Subcutaneous adipose tissue (tissue), 4 donors: ENCODE measurements around the gene STAG1. TPM values are rescaled to one million over a fixed set of nuclear protein-coding genes. Genes with fewer than 3 reads are reported as not detected.

Source experiments
- CTCF ChIP-seq: fragments of 450-650 bp; IDR thresholded peaks from one replicate; pipeline ENCODE4 v1.5.1; 2016; ENCODE audit warnings: low read depth, mild to moderate bottlenecking, control low read depth, antibody characterized with exemption, moderate library complexity
- small RNA-seq: library from RNA; depleted of rRNA; stranded (forward); fragments of <200 nt; gene quantifications from one replicate; pipeline ENCODE3, GENCODE V24; 2016
- total RNA-seq, 4 donors: library from RNA; depleted of rRNA; stranded (reverse); fragments of >200 nt; gene quantifications; one replicate each; pipeline ENCODE4 v1.1.0, GENCODE V29; 2016

Gene STAG1
- total RNA-seq, 4 donors from 2014 or later, result 40.9 to 69.0 (median 54.0) TPM

- no peak for TF ChIP-seq CTCF
Observed at GRCh38 chr3:136297826-136298225, 454.4 kb downstream of the STAG1 start.

- TF ChIP-seq CTCF, result no peak
Observed at GRCh38 chr3:136296960-136297359, 455.2 kb downstream of the STAG1 start.

- no peak for TF ChIP-seq CTCF
Observed at GRCh38 chr3:136294176-136294575, 458.0 kb downstream of the STAG1 start.

GRCh38 chr3:136293279-136293678 lies 458.9 kb downstream of the STAG1 start:
- TF ChIP-seq CTCF, result no peak

GRCh38 chr3:136292500-136292899 lies 459.7 kb downstream of the STAG1 start:
- no peak for TF ChIP-seq CTCF

GRCh38 chr3:136291302-136291701 lies 460.9 kb downstream of the STAG1 start:
- no peak for TF ChIP-seq CTCF

Small RNA genes within 50 kb of the gene (small RNA-seq; reads per million reads assigned to genes)
- gene RNU6-1284P (not detected), gene RNU6-789P (not detected)

Other genes starting within 250 kb of the STAG1 start
- 10 to 100 TPM; 15.1 to 26.1 (median 20.0) TPM for gene SLC35G2, start 66.7 kb upstream of the STAG1 start, total RNA-seq
- 10 to 100 TPM; 62.2 to 97.5 (median 83.9) TPM for gene NCK1, start 109.8 kb upstream of the STAG1 start, total RNA-seq
- 1 to 10 TPM; 1.9 to 4.2 (median 3.2) TPM for gene IL20RB, start 205.6 kb upstream of the STAG1 start, total RNA-seq